NCI-H128 (cell line): ENCODE results near the gene DENND1A.
A peak's percentile ranks its signal among the peaks of the same experiment; 100 is the strongest.
"Not testable (repeated sequence)": the region's sequence is repeated elsewhere in the genome, so short reads cannot be mapped to it uniquely, and the experiment has no call there.

Experiments
- DNase-seq: peaks from one replicate; lab custom pipeline; 2025; ENCODE audit not compliant: unreplicated experiment; lab: John Stamatoyannopoulos, UW

DENND1A gene

GRCh38 chr9:123929870-123930831 is at the start of gene DENND1A:
DENND1A (minus strand) TSS chr9:123930126; CDS start chr9:123929905, 221 bp downstream.
- DNase-seq, result peak; percentile 79

GRCh38 chr9:123978981-123979380 is 49.1 kb upstream of the DENND1A start:
- DNase-seq, result no peak

GRCh38 chr9:123976579-123976978 is 46.7 kb upstream of the DENND1A start:
- not testable (repeated sequence) for DNase-seq

GRCh38 chr9:123975871-123976270 is 45.9 kb upstream of the DENND1A start:
- no peak for DNase-seq

DNA sequence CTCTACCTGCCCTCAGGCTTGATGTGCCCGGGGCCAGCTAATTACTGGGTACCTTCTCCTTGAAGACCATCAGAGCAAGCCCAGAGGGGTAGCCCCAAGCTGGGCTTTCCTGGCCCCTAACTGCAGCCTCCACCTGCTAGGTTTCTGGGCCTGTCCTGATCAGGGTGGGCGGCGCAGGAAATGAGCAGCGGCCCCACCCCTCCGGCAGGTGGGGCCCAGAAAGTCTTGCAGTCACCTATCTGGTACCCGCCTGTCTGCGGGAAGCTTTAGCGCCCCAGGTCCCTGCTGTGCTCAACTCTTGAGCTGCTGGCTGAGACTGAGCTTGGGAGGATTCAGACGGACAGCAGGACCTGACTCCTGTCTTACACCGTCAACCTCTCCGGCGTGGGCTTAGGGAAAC is 44.5 kb upstream of the DENND1A start:
- no peak for DNase-seq

- DNase-seq, result no peak
Observed at GRCh38 chr9:123973590-123974223, 43.8 kb upstream of the DENND1A start.

- DNase-seq, result no peak
Observed at GRCh38 chr9:123972618-123973017, 42.7 kb upstream of the DENND1A start.

GRCh38 chr9:123967323-123967722 is 37.4 kb upstream of the DENND1A start:
- DNase-seq, result no peak

DNA sequence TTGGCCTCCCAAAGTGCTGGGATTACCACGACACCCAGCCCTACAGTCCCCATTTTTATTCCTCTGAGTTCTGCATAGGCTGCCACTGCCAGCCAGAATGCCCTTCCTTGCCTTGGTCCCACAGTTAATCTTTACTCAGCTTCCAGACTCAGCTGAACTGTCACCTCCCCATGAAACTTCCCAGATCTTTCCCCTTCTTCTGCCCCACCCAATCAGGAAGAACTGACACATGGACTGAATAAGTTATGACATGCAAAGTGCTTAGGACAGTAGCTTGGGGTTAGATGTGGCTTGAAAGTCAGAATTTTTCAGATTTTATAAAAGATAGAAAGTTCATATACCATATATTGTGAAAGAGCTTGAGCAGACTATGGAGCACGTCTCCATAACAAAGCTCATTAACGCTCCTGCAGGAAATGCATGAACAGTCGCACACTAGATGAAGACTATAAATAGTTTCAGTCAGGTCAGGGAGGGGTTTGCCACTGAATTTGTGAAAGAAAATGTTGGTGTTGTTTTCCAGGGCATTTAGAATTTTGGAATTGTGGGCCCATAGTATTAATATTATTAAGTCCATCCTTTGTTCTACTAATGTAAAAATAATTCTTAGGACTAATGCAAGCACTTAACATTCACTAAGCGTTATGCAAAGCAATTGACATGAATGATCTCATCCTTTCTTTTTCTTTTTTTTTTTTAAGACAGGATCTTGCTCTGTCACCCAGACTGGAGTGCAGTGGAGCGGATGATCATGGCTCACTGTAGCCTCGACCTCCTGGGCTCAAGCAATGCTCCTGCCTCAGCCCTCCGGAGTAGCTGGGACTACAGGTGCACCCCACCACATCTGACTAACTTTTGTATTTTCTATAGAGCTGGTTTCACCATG is 36.1 kb upstream of the DENND1A start:
- no peak for DNase-seq

GRCh38 chr9:123964761-123965160 is 34.8 kb upstream of the DENND1A start:
- DNase-seq, result no peak

DNA sequence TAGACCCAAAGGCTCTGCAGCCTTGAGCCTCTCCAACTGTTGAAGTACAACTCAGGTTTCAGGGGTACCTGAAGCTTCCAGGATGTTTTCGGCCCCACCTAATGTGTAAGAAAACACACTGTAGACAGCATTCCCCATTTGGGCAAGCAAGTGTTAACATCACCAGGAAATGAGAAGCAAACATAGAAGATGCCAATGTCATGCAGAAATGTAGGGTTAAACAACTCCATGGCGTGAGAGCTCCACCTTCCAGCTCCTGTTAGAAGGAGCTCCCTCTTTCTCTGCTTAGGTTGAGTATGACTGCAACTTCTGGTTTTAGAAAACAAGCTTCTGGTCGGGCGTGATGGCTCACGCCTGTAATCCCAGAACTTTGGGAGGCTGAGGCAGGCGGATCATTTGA is 31.0 kb upstream of the DENND1A start:
- no peak for DNase-seq

GRCh38 chr9:123960366-123960765 is 30.4 kb upstream of the DENND1A start:
- DNase-seq, result no peak

- DNase-seq, result no peak
Observed at GRCh38 chr9:123959787-123960186, 29.9 kb upstream of the DENND1A start.

- DNase-seq, result no peak
Observed at GRCh38 chr9:123957731-123958130, 27.8 kb upstream of the DENND1A start.

DNA sequence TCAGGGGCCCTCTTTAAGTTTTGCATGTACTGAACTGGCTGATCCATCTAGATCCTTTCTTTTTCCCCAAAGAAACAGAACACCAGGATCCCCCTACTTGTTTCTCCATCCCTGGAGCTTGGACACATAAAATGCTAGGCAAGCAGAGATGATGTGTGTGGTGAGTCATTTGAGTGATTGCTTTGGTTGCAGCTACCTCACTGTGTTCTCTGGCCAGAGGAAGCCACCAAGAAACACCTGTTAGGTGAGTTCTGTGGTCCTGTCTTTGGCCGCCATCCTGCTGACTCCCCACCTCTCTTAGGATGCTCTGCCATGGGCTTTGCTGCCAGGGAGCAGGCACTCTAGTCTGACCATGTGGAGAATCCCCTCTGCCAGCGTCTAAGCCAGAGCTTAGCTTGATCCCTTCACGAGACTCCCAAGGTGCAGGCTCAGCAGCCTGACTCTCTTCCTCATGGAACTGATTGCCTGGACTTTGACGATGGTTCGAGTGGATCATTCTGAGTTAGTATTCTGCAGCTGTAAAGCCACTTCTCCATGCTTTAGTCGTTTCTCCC is 27.3 kb upstream of the DENND1A start:
- DNase-seq, result no peak

GRCh38 chr9:123955637-123956036 is 25.7 kb upstream of the DENND1A start:
- no peak for DNase-seq

GRCh38 chr9:123954518-123955280 is 24.8 kb upstream of the DENND1A start:
- no peak for DNase-seq

GRCh38 chr9:123952641-123953495 is 22.9 kb upstream of the DENND1A start:
- DNase-seq, result no peak

GRCh38 chr9:123948286-123948685 is 18.4 kb upstream of the DENND1A start:
- DNase-seq, result no peak
